ENCODE results near the gene COPG1.
"Not testable (repeated sequence)": the region's sequence is repeated elsewhere in the genome, so short reads cannot be mapped to it uniquely, and the experiment has no call there.

The COPG1 gene

GRCh38 chr3:129249284-129250065 lies at the start of gene COPG1:
COPG1 (plus strand) TSS chr3:129249606; CDS start chr3:129249710, 104 bp downstream.
- peak; percentile 88 for DNase-seq

- no peak for DNase-seq
Observed at GRCh38 chr3:129204473-129204872, 44.9 kb upstream of the COPG1 start.

- DNase-seq = no peak
Observed at GRCh38 chr3:129205109-129205832, 44.1 kb upstream of the COPG1 start.

GRCh38 chr3:129207479-129207878 lies 41.9 kb upstream of the COPG1 start:
- DNase-seq = no peak

GRCh38 chr3:129211345-129211744 lies 38.1 kb upstream of the COPG1 start:
- no peak for DNase-seq

GRCh38 chr3:129211772-129212171 lies 37.6 kb upstream of the COPG1 start:
- DNase-seq = peak; percentile 79

GRCh38 chr3:129213238-129213637 lies 36.2 kb upstream of the COPG1 start:
- DNase-seq = no peak

GRCh38 chr3:129218742-129219141 lies 30.7 kb upstream of the COPG1 start:
- DNase-seq = no peak

- not testable (repeated sequence) for DNase-seq
Observed at GRCh38 chr3:129224387-129224786, 25.0 kb upstream of the COPG1 start.

GRCh38 chr3:129224984-129225393 lies 24.4 kb upstream of the COPG1 start:
- DNase-seq = peak; percentile 79

- peak; percentile 92 for DNase-seq
Observed at GRCh38 chr3:129226374-129226773, 23.0 kb upstream of the COPG1 start.

- peak; percentile 87 for DNase-seq
Observed at GRCh38 chr3:129228891-129229585, 20.4 kb upstream of the COPG1 start.

- peak; percentile 91 for DNase-seq
Observed at GRCh38 chr3:129230311-129231019, 18.9 kb upstream of the COPG1 start.

- DNase-seq = no peak
Observed at GRCh38 chr3:129231331-129232119, 17.9 kb upstream of the COPG1 start.

- no peak for DNase-seq
Observed at GRCh38 chr3:129233538-129233937, 15.9 kb upstream of the COPG1 start.

GRCh38 chr3:129234441-129234840 lies 15.0 kb upstream of the COPG1 start:
- DNase-seq = no peak

GRCh38 chr3:129235344-129235917 lies 14.0 kb upstream of the COPG1 start:
- DNase-seq = no peak

GRCh38 chr3:129238945-129239705 lies 10.3 kb upstream of the COPG1 start:
- no peak for DNase-seq

- DNase-seq = no peak
Observed at GRCh38 chr3:129239991-129240390, 9.4 kb upstream of the COPG1 start.

- peak; percentile 37 for DNase-seq
Observed at GRCh38 chr3:129240436-129240835, 9.0 kb upstream of the COPG1 start.

- DNase-seq = no peak
Observed at GRCh38 chr3:129245141-129245540, 4.3 kb upstream of the COPG1 start.
